HepG2 (cell line): ENCODE data around the gene LOX. TPM values are rescaled to one million over a fixed set of nuclear protein-coding genes. Genes with fewer than 3 reads are reported as not detected.

Experiments
- ATF7-NPFF ChIP-seq: sonication (generic); formaldehyde crosslinking; IDR thresholded peaks from 2 replicates; pipeline ENCODE4 v1.8.1; 2023; ENCODE audit warnings: mild to moderate bottlenecking, low read depth, missing genetic modification reagents, moderate library complexity
- DMAP1 ChIP-seq: IDR thresholded peaks from 2 replicates; pipeline ENCODE4 v1.6.1; 2016
- EP300 ChIP-seq, 3 experiments: sonication (generic) in 1 of 3; formaldehyde crosslinking in 1 of 3; IDR thresholded peaks; 2 replicates each; pipeline versions ENCODE4 v1.5.1 to v1.6.1; 2011 to 2020; ENCODE audit warnings: low read depth in 2 of 3, low read length in 2 of 3, borderline replicate concordance in 1 of 3, improper control_type of control experiment in 1 of 3, mild to moderate bottlenecking in 1 of 3, missing genetic modification reagents in 1 of 3, moderate library complexity in 1 of 3
- GMEB2 ChIP-seq: IDR thresholded peaks from 2 replicates; pipeline ENCODE4 v1.6.1; 2016; ENCODE audit warnings: missing biosample characterization, missing genetic modification reagents, low read depth
- IRF2 ChIP-seq: IDR thresholded peaks from 2 replicates; pipeline ENCODE4 v1.6.1; 2018; ENCODE audit warnings: missing genetic modification reagents, missing compliant biosample characterization
- IRF9 ChIP-seq: sonication (generic); formaldehyde crosslinking; IDR thresholded peaks from 2 replicates; pipeline ENCODE4 v1.8.0; 2022; ENCODE audit warnings: missing genetic modification reagents, mild to moderate bottlenecking, borderline replicate concordance
- JARID2 ChIP-seq: sonication (generic); formaldehyde crosslinking; IDR thresholded peaks from 2 replicates; pipeline ENCODE4 v1.8.1; 2023; ENCODE audit warnings: missing genetic modification reagents, inconsistent platforms; ENCODE audit not compliant: insufficient replicate concordance
- MBNL3 ChIP-seq: fragments of 250-450 bp; sonication (Bioruptor Pico); conservative IDR thresholded peaks from 2 replicates; pipeline ENCODE4 v1.8.0; 2022; ENCODE audit warnings: mild to moderate bottlenecking, inconsistent platforms
- MXD3 ChIP-seq: IDR thresholded peaks from 2 replicates; pipeline ENCODE4 v1.6.1; 2016; ENCODE audit warnings: mild to moderate bottlenecking, missing biosample characterization, missing genetic modification reagents
- MYC ChIP-seq: sonication (generic); formaldehyde crosslinking; IDR thresholded peaks from 2 replicates; pipeline ENCODE4 v1.9.0; 2021; ENCODE audit warnings: missing genetic modification reagents, borderline replicate concordance
- NCOA5 ChIP-seq: sonication (generic); formaldehyde crosslinking; IDR thresholded peaks from 2 replicates; pipeline ENCODE4 v1.4.0; 2020; ENCODE audit warnings: missing genetic modification reagents
- PCBP2 ChIP-seq: fragments of 200-400 bp; formaldehyde crosslinking; optimal IDR thresholded peaks from 2 replicates; pipeline ENCODE3; 2018; ENCODE audit warnings: low read length, low read depth; ENCODE audit not compliant: poor library complexity, severe bottlenecking
- POLR2AphosphoS2 ChIP-seq: IDR thresholded peaks from 2 replicates; pipeline ENCODE4 v1.6.1; 2011; ENCODE audit warnings: low read depth, low read length, improper control_type of control experiment
- PPARG ChIP-seq: conservative IDR thresholded peaks from 2 replicates; pipeline ENCODE4 v1.6.1; 2016; ENCODE audit warnings: missing biosample characterization, missing genetic modification reagents
- SKIL ChIP-seq: sonication (generic); formaldehyde crosslinking; IDR thresholded peaks from 2 replicates; pipeline ENCODE4 v1.8.0; 2022; ENCODE audit warnings: missing genetic modification reagents, mild to moderate bottlenecking, moderate library complexity, borderline replicate concordance
- ZBTB7A ChIP-seq: sonication (generic); formaldehyde crosslinking; IDR thresholded peaks from 2 replicates; pipeline ENCODE4 v1.8.0; 2022; ENCODE audit warnings: mild to moderate bottlenecking, missing genetic modification reagents
- ZFP62 ChIP-seq: sonication (generic); formaldehyde crosslinking; IDR thresholded peaks from 2 replicates; pipeline ENCODE4 v1.4.0; 2020; ENCODE audit warnings: missing genetic modification reagents
- ZGPAT ChIP-seq: IDR thresholded peaks from 2 replicates; pipeline ENCODE4 v1.6.1; 2016; ENCODE audit warnings: mild to moderate bottlenecking
- ZNF282 ChIP-seq: fragments of 450-650 bp; IDR thresholded peaks from 2 replicates; pipeline ENCODE4 v1.6.1; 2018; ENCODE audit not compliant: partially characterized antibody
- ZNF670 ChIP-seq: sonication (generic); formaldehyde crosslinking; IDR thresholded peaks from 2 replicates; pipeline ENCODE4 v1.8.0; 2022; ENCODE audit warnings: mild to moderate bottlenecking, missing genetic modification reagents, borderline replicate concordance
- polyA plus RNA-seq, 8 experiments: library from polyadenylated mRNA; depleted of rRNA in 3 of 8; stranded (reverse) in 7 of 8; unstranded in 1 of 8; fragments of >200 nt; fragmentation: Illumina TruSeq in 4 of 8; extraction: Trizol in 4 of 8; gene quantifications; 2 replicates each; pipeline versions ENCODE4 v1.2.1 to v1.2.3, GENCODE V29; 2011 to 2016; ENCODE audit warnings: low read depth in 4 of 8, missing spikeins in 1 of 8, mixed read lengths in 1 of 8; ENCODE audit not compliant: insufficient read depth in 1 of 8
- total RNA-seq, 5 experiments: library from RNA; depleted of rRNA; stranded (reverse); fragments of >200 nt; fragmentation: Illumina TruSeq; extraction: Trizol; gene quantifications; 2 replicates each; pipeline ENCODE4 v1.2.3, GENCODE V29; 2016; ENCODE audit warnings: low read depth in 1 of 5

LOX gene
- total and polyA plus RNA-seq, 2 of the 13 experiments (the other 11 are each of a cell fraction or from before 2014, with no cell fraction given) = 0.73 to 173 TPM

- peak; percentile 21; the same call in 1 of the 2 replicates for TF ChIP-seq SKIL (CRISPR knock-in tag)
- no peak for TF ChIP-seq MXD3 (CRISPR knock-in tag)
- no peak for TF ChIP-seq ZNF282
- TF ChIP-seq ZNF670 (CRISPR knock-in tag) = no peak
- peak; percentile 61; the same call in 1 of the 2 replicates for TF ChIP-seq DMAP1 (CRISPR knock-in tag)
- no peak for TF ChIP-seq GMEB2 (CRISPR knock-in tag)
- TF ChIP-seq ZFP62 (CRISPR knock-in tag) = no peak
- TF ChIP-seq IRF9 (CRISPR knock-in tag) = no peak
- peak; percentile 61; the same call in 1 of the 2 replicates for TF ChIP-seq MYC (CRISPR knock-in tag)
- no peak for TF ChIP-seq POLR2AphosphoS2
- no peak for TF ChIP-seq MBNL3 (CRISPR knock-in tag)
- no peak for TF ChIP-seq ZBTB7A (CRISPR knock-in tag)
- TF ChIP-seq IRF2 = no peak
- no peak for TF ChIP-seq JARID2
- no peak for TF ChIP-seq EP300 (IDR thresholded peaks at IDR 0.05; ENCODE audit: low read depth in 2 of 2, low read length in 2 of 2)
- TF ChIP-seq EP300 (CRISPR knock-in tag; IDR thresholded peaks at IDR 0.05; ENCODE audit: borderline replicate concordance) = 0 out of 2 replicates have a peak, but pooled peaks have one; percentile 13
- TF ChIP-seq PPARG (CRISPR knock-in tag) = no peak
- TF ChIP-seq PCBP2 = no peak
- TF ChIP-seq ATF7-NPFF (CRISPR knock-in tag) = no peak
- TF ChIP-seq NCOA5 (CRISPR knock-in tag) = no peak
- no peak for TF ChIP-seq ZGPAT (CRISPR knock-in tag)
Measured at GRCh38 chr5:122078116-122079110, at the start of gene LOX (continued).
